PC-9 (cell line): ENCODE measurements around the gene SH3TC1. TPM values are rescaled to one million over a fixed set of nuclear protein-coding genes. Genes with fewer than 3 reads are reported as not detected.

ENCODE experiments used
- BruUV-seq: library from RNA; stranded (reverse); fragments of 400-500 nt; replicated peaks from 2 replicates; lab custom pipeline; 2021; lab: Mats Ljungman, UMichigan
- CTCF ChIA-PET: fragments of 300-600 bp; sonication (Branson Sonifier 250); formaldehyde crosslinking; loops from one replicate; lab custom pipeline; 2022; ENCODE audit warnings: antibody characterized with exemption; lab: Charles Lee
- POLR2A ChIA-PET: fragments of 300-600 bp; sonication (Branson Sonifier 250); formaldehyde crosslinking; loops from one replicate; lab custom pipeline; 2022; ENCODE audit warnings: antibody characterized with exemption; ENCODE audit not compliant: unreplicated experiment; lab: Charles Lee
- DNase-seq, 2 experiments: peaks; one replicate each; pipeline versions ENCODE4 v3.0.0 to v3.0.0-alpha.2; 2015 to 2022; ENCODE audit warnings: mixed read lengths in 1 of 2
- H2AFZ ChIP-seq: fragments of 200-600 bp; sonication (generic); 2 replicates; pipeline ENCODE4 v1.8.1; 2017; ENCODE audit warnings: antibody characterized with exemption
- H3F3A ChIP-seq: fragments of 200-600 bp; sonication (generic); 2 replicates; pipeline ENCODE4 v1.8.1; 2017; ENCODE audit warnings: antibody characterized with exemption, mild to moderate bottlenecking, low read depth; ENCODE audit not compliant: insufficient read depth
- H3K27ac ChIP-seq: fragments of 200-600 bp; sonication (generic); 2 replicates; pipeline ENCODE4 v1.6.1; 2016; ENCODE audit warnings: mixed run types
- H3K27me3 ChIP-seq: fragments of 200-600 bp; sonication (generic); 2 replicates; pipeline ENCODE4 v1.6.1; 2016; ENCODE audit warnings: low read depth, mixed run types; ENCODE audit not compliant: insufficient read depth
- H3K36me3 ChIP-seq: fragments of 200-600 bp; sonication (generic); 2 replicates; pipeline ENCODE4 v1.6.1; 2016; ENCODE audit warnings: low read depth, mixed run types
- H3K4me1 ChIP-seq: fragments of 200-600 bp; sonication (generic); replicated peaks from 2 replicates; pipeline ENCODE4 v1.6.1; 2016; ENCODE audit warnings: mixed run types; ENCODE audit not compliant: insufficient read depth
- H3K4me2 ChIP-seq: fragments of 200-600 bp; sonication (generic); 2 replicates; pipeline ENCODE4 v1.6.1; 2017; ENCODE audit warnings: mixed run types
- H3K4me3 ChIP-seq: fragments of 200-600 bp; sonication (generic); 2 replicates; pipeline ENCODE4 v1.6.1; 2016; ENCODE audit warnings: mixed run types
- H3K79me2 ChIP-seq: fragments of 200-600 bp; sonication (generic); 2 replicates; pipeline ENCODE4 v1.6.1; 2017; ENCODE audit warnings: low read depth, mixed run types
- H3K9me2 ChIP-seq: fragments of 200-600 bp; sonication (generic); 2 replicates; pipeline ENCODE4 v1.8.1; 2017; ENCODE audit warnings: mild to moderate bottlenecking; ENCODE audit not compliant: insufficient read depth
- H3K9me3 ChIP-seq: fragments of 200-600 bp; sonication (generic); 2 replicates; pipeline ENCODE4 v1.8.1; 2016; ENCODE audit warnings: low read depth; ENCODE audit not compliant: insufficient read depth
- H4K20me1 ChIP-seq: fragments of 200-600 bp; sonication (generic); 2 replicates; pipeline ENCODE4 v1.8.1; 2017; ENCODE audit not compliant: insufficient read depth
- CTCF ChIP-seq: fragments of 200-600 bp; sonication (generic); conservative IDR thresholded peaks from 2 replicates; pipeline ENCODE4 v1.6.1; 2017; ENCODE audit warnings: mixed run types, antibody characterized with exemption, mild to moderate bottlenecking, moderate library complexity
- EZH2 ChIP-seq: fragments of 200-600 bp; sonication (generic); IDR thresholded peaks from 2 replicates; pipeline ENCODE4 v1.8.0; 2017; ENCODE audit warnings: antibody characterized with exemption, low read depth
- intact Hi-C: fragments of 100-400 bp; cut with micrococcal nuclease; formaldehyde crosslinking; loops from one replicate; pipeline ENCODE4 v1.10.0; 2022; ENCODE audit not compliant: unreplicated experiment
- total RNA-seq: library from RNA; stranded (reverse); gene quantifications from 2 replicates; pipeline ENCODE4 v1.2.3, GENCODE V29; 2021

Gene SH3TC1
- total RNA-seq, 1 experiment from 2014 or later = 5.2 TPM

DNA sequence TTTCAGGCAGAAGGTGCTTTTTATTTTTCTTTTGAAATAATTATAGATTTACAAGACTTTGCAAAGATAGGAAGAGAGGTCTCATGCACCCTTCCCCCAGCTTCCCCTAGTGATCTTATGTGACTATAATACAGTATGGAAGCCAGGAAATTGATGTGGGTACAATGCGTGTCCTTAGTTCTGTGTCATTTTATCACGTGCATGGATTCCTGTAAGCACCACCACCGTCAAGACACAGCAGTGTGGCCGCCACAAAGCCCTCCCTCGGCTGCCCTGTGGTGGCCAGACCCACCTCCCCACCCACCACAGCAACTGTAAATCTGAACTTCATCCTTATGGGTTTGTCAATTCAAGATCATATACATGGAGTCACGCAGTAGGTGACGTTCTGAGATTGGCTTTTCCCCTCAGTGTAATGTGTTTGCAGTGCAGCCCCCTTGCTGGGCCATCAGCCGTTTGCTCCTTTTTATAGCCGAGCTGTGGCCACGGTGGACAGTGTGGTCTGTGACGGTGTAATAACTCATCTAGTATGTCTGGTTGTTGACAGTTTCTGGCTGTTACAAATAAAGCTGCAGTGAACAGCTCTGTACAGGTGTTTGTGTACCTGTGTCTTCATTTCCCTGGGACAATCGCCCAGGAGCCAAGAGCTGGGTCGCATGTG, 59.6 kb downstream of the SH3TC1 start:
- Histone ChIP-seq H3K4me2 (no peak overlapping the region), H3K27me3 (no peaks in the 10 kb centered on the region), H3K27ac (no peak overlapping the region), H3K9me3 (no peaks in the 10 kb centered on the region), H4K20me1 (no peaks in the 10 kb centered on the region), H3K4me1 (no peaks in the 10 kb centered on the region), H3F3A (no peaks in the 10 kb centered on the region), H3K79me2 (no peaks in the 10 kb centered on the region), H3K36me3 (no peaks in the 10 kb centered on the region), H3K4me3 (no peak overlapping the region), H3K9me2 (no peaks in the 10 kb centered on the region), H2AFZ (no peak overlapping the region)
- BruUV-seq = no TSS peak
- POLR2A ChIA-PET = no interaction called here
- CTCF ChIA-PET = interaction anchor here (0.5 kb wide), 1 partner anchor 108 kb away, joined by 5 read pairs; no protein-coding TSS in a partner anchor
- intact Hi-C loops = no loop called here
- no peak for DNase-seq
- TF ChIP-seq EZH2 (no peak), CTCF (no peak)

DNA sequence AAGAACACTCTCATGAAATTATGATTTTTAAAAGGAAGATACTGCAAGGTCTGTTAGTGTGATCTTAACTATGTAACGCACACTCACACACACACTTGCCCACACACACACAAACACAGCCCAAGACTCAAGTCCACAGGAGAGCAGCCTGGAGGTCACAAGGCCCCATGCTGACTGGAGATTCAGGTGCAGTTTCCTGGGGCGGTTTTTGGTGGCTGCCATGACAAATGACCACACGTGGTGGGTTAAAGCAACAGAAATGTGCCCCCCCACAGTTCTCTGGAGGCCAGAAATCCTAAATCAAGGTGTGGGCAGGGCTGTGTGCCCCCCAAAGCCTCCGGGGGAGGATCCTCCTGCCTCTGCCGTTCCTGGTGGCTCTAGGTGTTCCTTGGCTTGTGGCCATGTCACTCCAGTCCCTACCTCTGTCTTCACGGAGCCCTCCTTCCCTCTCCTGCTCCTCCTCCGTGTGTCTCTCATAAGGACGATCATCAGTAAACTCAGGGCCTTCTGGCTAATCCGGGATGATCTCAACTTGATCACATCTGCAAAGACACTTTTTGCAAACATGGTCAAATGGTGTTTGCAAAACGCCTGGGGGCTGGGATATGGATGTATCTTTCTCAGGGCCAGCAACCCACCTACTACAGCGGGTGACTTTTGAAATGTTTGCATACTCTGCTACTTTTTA, 60.8 kb downstream of the SH3TC1 start:
- TF ChIP-seq CTCF (no peak), EZH2 (no peak)
- no TSS peak for BruUV-seq
- Histone ChIP-seq H3K4me1 (no peaks in the 10 kb centered on the region), H3K9me2 (no peaks in the 10 kb centered on the region), H3K9me3 (no peaks in the 10 kb centered on the region), H3K79me2 (no peaks in the 10 kb centered on the region), H3F3A (no peaks in the 10 kb centered on the region), H2AFZ (no peak overlapping the region), H3K27ac (no peak overlapping the region), H3K4me3 (no peak overlapping the region), H3K27me3 (no peaks in the 10 kb centered on the region), H3K36me3 (no peaks in the 10 kb centered on the region), H3K4me2 (no peak overlapping the region), H4K20me1 (no peaks in the 10 kb centered on the region)
- intact Hi-C loops = no loop called here
- CTCF ChIA-PET = no interaction called here
- DNase-seq = no peak
- POLR2A ChIA-PET = interaction anchor here (0.6 kb wide), 1 partner anchor 55 kb away, joined by 5 read pairs; no protein-coding TSS in a partner anchor

DNA sequence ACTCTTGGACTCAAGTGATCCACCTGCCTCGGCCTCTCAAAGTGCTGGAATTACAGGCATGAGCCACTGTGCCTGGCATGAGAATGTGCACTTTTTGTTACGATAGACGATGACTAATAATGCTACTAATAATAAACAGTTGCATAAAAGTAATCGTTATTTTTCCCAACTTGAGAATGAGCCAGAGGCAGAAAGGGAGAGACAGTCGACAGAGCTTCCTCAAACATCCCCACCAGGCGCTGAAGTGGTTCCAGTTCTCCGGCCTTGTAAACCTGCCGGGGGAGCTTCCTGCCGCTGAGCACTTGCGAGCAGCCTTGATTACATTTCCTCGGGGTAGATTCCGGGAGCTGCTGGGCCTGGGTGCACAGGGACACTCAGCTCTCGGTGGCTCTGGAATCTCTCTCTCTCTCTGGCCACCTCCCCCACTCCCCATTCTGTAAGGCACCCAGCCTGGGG, 61.6 kb downstream of the SH3TC1 start:
- H3K4me2 ChIP-seq = no peak overlapping the region
- no peak overlapping the region for H2AFZ ChIP-seq
- POLR2A ChIA-PET = interaction anchor here (0.6 kb wide), 1 partner anchor 55 kb away, joined by 5 read pairs; no protein-coding TSS in a partner anchor
- no peaks in the 10 kb centered on the region for H3K9me3 ChIP-seq
- no peaks in the 10 kb centered on the region for H3F3A ChIP-seq
- H3K79me2 ChIP-seq = no peaks in the 10 kb centered on the region
- no TSS peak for BruUV-seq
- no peak overlapping the region for H3K4me3 ChIP-seq
- H3K27me3 ChIP-seq = no peaks in the 10 kb centered on the region
- no peaks in the 10 kb centered on the region for H4K20me1 ChIP-seq
- no peak overlapping the region for H3K27ac ChIP-seq
- intact Hi-C loops = no loop called here
- H3K4me1 ChIP-seq = no peaks in the 10 kb centered on the region
- H3K9me2 ChIP-seq = no peaks in the 10 kb centered on the region
- DNase-seq = no peak
- TF ChIP-seq CTCF = no peak
- TF ChIP-seq EZH2 = no peak
- no peaks in the 10 kb centered on the region for H3K36me3 ChIP-seq
- CTCF ChIA-PET = no interaction called here
